Mucosa of rectum (tissue), 2 donors: ENCODE data around the gene PTEN.
"Not testable (repeated sequence)": the region's sequence is repeated elsewhere in the genome, so short reads cannot be mapped to it uniquely, and the experiment has no call there.

Experiments
- H3K27ac ChIP-seq, 2 donors: one replicate each; pipeline ENCODE4 v1.7.0; 2013; ENCODE audit warnings: inconsistent platforms in 2 of 2, low read depth in 2 of 2, low read length in 2 of 2
- H3K27me3 ChIP-seq, 2 donors: one replicate each; pipeline ENCODE4 v1.7.0; 2013; ENCODE audit warnings: low read length in 2 of 2; ENCODE audit not compliant: control insufficient read depth in 2 of 2, insufficient read depth in 2 of 2
- H3K36me3 ChIP-seq, 2 donors: one replicate each; pipeline ENCODE4 v1.7.0; 2013; ENCODE audit warnings: low read length in 2 of 2; ENCODE audit not compliant: control insufficient read depth in 2 of 2, insufficient read depth in 2 of 2
- H3K4me1 ChIP-seq, 2 donors: one replicate each; pipeline ENCODE4 v1.7.0; 2013; ENCODE audit warnings: low read length in 2 of 2, mild to moderate bottlenecking in 1 of 2; ENCODE audit not compliant: control insufficient read depth in 2 of 2, insufficient read depth in 2 of 2
- H3K4me3 ChIP-seq, 2 donors: one replicate each; pipeline ENCODE4 v1.7.0; 2013; ENCODE audit warnings: low read length in 2 of 2
- H3K9ac ChIP-seq, 2 donors: one replicate each; pipeline ENCODE4 v1.7.0; 2013; ENCODE audit warnings: low read length in 2 of 2, low read depth in 1 of 2, mild to moderate bottlenecking in 1 of 2
- H3K9me3 ChIP-seq, 2 donors: one replicate each; pipeline ENCODE4 v1.7.0; 2013; ENCODE audit warnings: low read length in 2 of 2; ENCODE audit not compliant: control insufficient read depth in 2 of 2
- donor health status: healthy.
- donor health status: Normal muscosa, but diverticular disease.

Gene PTEN

GRCh38 chr10:87882555-87883294 is 19.3 kb downstream of the PTEN start:
- Histone ChIP-seq H3K27me3 (no peaks in the 10 kb centered on the region), H3K9ac (no peak overlapping the region), H3K4me3 (no peak overlapping the region), H3K36me3 (peaks cover 22 to 29% of the 10 kb centered on the region in 2 donors), H3K9me3 (peaks cover 0 to 4% of the 10 kb centered on the region in 2 donors), H3K4me1 (no peaks in the 10 kb centered on the region), H3K27ac (no peak overlapping the region)

DNA sequence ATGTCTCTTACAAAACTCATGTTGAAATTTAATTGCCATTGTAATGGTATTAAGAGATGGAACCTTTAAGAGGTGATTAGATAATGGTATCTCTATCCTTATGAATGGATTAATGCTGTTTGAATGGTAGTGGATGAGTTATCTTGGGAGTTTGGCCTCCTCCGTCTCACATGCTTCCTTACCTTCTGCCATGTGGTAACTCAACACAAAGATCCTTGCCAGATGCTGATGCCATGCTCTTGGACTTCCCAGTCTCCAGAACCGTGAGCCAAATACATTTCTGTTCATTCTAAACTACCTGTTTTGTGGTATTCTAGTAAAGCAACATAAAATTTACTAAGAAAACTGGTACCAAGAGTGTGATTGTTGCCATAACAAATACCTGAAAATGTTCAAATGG is 23.2 kb downstream of the PTEN start:
- Histone ChIP-seq H3K4me3 (no peak overlapping the region), H3K36me3 (peaks cover 26 to 35% of the 10 kb centered on the region in 2 donors), H3K9me3 (peaks cover 0 to 4% of the 10 kb centered on the region in 2 donors), H3K27me3 (no peaks in the 10 kb centered on the region), H3K9ac (no peak overlapping the region), H3K4me1 (no peaks in the 10 kb centered on the region), H3K27ac (no peak overlapping the region)

DNA sequence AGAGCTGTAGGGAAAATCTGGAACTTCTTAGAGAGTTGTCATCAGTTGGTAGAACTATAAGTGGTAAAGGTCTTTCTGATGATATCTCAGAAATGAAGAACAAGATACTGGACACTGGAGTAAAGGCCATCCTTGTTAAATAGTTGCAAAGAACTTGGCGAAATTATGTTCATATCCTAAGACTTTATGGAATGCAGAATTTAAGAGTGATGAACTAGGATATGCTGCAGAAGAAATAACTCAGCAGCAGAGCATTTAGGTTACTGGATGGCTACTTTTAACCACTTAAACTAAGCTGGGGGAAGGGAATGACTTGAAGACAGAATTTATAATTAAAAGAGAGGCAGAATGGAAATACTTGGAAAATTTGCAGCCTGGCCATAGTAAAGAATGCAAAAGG is 23.7 kb downstream of the PTEN start:
- Histone ChIP-seq H3K36me3 (peaks cover 26 to 35% of the 10 kb centered on the region in 2 donors), H3K27ac (no peak overlapping the region), H3K4me1 (no peaks in the 10 kb centered on the region), H3K9me3 (peaks cover 0 to 4% of the 10 kb centered on the region in 2 donors), H3K9ac (no peak overlapping the region), H3K4me3 (no peak overlapping the region), H3K27me3 (no peaks in the 10 kb centered on the region)

GRCh38 chr10:87887548-87888289 is 24.3 kb downstream of the PTEN start:
- H3K36me3 ChIP-seq, result peaks cover 26 to 37% of the 10 kb centered on the region in 2 donors
- H3K27ac ChIP-seq, result no peak overlapping the region
- H3K4me1 ChIP-seq, result no peaks in the 10 kb centered on the region
- no peak overlapping the region for H3K4me3 ChIP-seq
- H3K9me3 ChIP-seq, result peaks cover 0 to 4% of the 10 kb centered on the region in 2 donors
- H3K9ac ChIP-seq, result no peak overlapping the region
- no peaks in the 10 kb centered on the region for H3K27me3 ChIP-seq

- Histone ChIP-seq H3K27me3 (no peaks in the 10 kb centered on the region), H3K9me3 (no peaks in the 10 kb centered on the region), H3K27ac (no peak overlapping the region), H3K4me3 (no peak overlapping the region), H3K9ac (no peak overlapping the region), H3K4me1 (peaks cover 0 to 2% of the 10 kb centered on the region in 2 donors), H3K36me3 (peaks cover 6 to 8% of the 10 kb centered on the region in 2 donors)
Measured at GRCh38 chr10:87895430-87895829, 32.0 kb downstream of the PTEN start.

GRCh38 chr10:87896216-87896615 is 32.8 kb downstream of the PTEN start:
- Histone ChIP-seq H3K27me3 (no peaks in the 10 kb centered on the region), H3K36me3 (peaks cover 6 to 8% of the 10 kb centered on the region in 2 donors), H3K27ac (no peak overlapping the region), H3K4me3 (no peak overlapping the region), H3K9me3 (no peaks in the 10 kb centered on the region), H3K4me1 (peaks cover 0 to 2% of the 10 kb centered on the region in 2 donors), H3K9ac (no peak overlapping the region)

DNA sequence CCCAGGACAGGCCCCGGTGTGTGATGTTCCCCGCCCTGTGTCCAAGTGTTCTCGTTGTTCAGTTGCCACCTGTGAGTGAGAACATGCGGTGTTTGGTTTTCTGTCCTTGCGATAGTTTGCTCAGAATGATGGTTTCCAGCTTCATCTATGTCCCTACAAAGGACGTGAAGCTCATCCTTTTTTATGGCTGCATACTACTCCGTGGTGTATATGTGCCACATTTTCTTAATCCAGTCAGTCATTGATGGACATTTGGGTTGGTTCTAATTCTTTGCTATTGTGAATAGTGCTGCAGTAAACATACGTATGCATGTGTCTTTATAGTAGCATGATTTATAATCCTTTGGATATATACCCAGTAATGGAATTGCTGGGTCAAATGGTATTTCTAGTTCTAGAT is 34.5 kb downstream of the PTEN start:
- H3K4me1 ChIP-seq, H3K36me3 ChIP-seq, H3K9ac ChIP-seq, H3K27me3 ChIP-seq, H3K9me3 ChIP-seq, H3K4me3 ChIP-seq, H3K27ac ChIP-seq: not testable (repeated sequence)

DNA sequence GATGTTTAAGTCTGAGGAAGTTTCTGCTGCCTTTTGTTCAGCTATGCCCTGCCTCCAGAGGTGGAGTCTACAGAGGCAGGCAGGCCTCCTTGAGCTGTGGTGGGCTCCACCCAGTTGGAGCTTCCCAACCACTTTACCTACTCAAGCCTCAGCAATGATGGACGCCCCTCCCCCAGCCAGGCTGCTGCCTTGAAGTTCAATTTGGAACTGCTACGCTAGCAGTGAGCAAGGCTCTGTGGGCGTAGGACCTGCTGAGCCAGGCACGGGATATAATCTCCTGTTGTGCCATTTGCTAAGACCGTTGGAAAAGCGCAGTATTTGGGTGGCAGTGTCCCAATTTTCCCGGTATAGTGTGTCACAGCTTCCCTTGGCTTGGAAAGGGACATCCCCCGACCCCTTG is 40.0 kb downstream of the PTEN start:
- not testable (repeated sequence) for H3K9ac ChIP-seq

GRCh38 chr10:87913156-87913921 is 49.9 kb downstream of the PTEN start:
- Histone ChIP-seq H3K4me3 (no peak overlapping the region), H3K4me1 (no peaks in the 10 kb centered on the region), H3K9ac (no peak overlapping the region), H3K27ac (no peak overlapping the region), H3K36me3 (peaks cover 7 to 13% of the 10 kb centered on the region in 2 donors), H3K27me3 (no peaks in the 10 kb centered on the region), H3K9me3 (peaks cover 0 to 12% of the 10 kb centered on the region in 2 donors)

More for the DNA sequence above, 40.0 kb downstream of the PTEN start:
- H3K4me3 ChIP-seq, H3K4me1 ChIP-seq, H3K9me3 ChIP-seq, H3K27ac ChIP-seq, H3K27me3 ChIP-seq: not testable (repeated sequence)
- peaks cover 7 to 13% of the 10 kb centered on the region in 2 donors for H3K36me3 ChIP-seq

- H3K27ac ChIP-seq, result no peak overlapping the region
Measured at GRCh38 chr10:87915406-87915805, 52.0 kb downstream of the PTEN start.

More at GRCh38 chr10:87915406-87915805, 52.0 kb downstream of the PTEN start:
- H3K4me1 ChIP-seq, result peaks cover 0 to 2% of the 10 kb centered on the region in 2 donors
- H3K9me3 ChIP-seq, result peaks cover 0 to 12% of the 10 kb centered on the region in 2 donors
- no peaks in the 10 kb centered on the region for H3K27me3 ChIP-seq
- H3K4me3 ChIP-seq, result no peak overlapping the region
- peaks cover 7 to 13% of the 10 kb centered on the region in 2 donors for H3K36me3 ChIP-seq
- H3K9ac ChIP-seq, result no peak overlapping the region
